T-helper 2 cell treated with Interferon-gamma antibody and Interleukin-4, amounts not matched to agents 100 ng/mL and 5 ng/mL, for 36 hours (primary cell): ENCODE measurements around the gene CFAP410. TPM values are rescaled to one million over a fixed set of nuclear protein-coding genes. Genes with fewer than 3 reads are reported as not detected.
"Not testable (repeated sequence)": the region's sequence is repeated elsewhere in the genome, so short reads cannot be mapped to it uniquely, and the experiment has no call there.

Source experiments
- intact Hi-C: fragments of 100-400 bp; cut with micrococcal nuclease; formaldehyde crosslinking; loops from one replicate; pipeline ENCODE4 v1.15.1; 2023
- total RNA-seq: library from RNA; stranded (reverse); gene quantifications from 2 replicates; pipeline ENCODE4 v1.2.3, GENCODE V29; 2022

Gene CFAP410
- total RNA-seq, 1 donor from 2014 or later, result 19.8 TPM

DNA sequence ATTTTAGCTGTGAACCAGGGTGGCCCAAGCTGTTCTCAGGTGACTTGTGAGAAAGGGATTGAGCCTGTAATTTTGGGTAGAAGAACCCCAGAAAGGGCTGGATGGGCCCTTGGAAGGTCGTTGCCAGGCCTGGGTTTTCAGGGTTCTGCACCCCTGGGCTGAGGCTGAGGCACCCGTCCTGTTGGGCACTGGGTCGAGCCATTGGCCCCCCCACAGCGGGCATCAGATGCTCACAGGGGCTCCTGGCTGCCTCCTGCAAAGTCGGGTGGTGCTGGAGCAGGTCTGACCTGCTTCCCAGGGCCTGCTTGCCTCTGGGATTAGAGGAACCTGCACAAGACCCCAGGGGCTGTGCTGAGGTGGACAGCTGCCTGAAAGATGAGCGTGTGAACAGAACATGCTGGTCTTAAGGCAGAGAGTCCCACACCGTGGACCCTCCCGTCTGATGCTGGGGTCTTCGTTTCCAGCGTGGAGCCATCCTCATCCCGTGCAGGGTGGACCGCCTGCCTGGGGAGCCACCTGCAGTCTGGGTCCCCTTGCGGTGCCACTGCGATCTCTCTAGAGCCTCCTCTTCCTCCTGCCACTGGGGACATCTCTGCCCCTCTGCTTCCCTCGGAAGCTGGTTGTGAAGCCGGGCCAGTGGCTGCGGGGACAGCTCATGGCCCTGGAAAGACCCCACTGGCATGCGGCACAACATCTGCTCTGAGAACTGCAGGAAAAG is 12.5 kb upstream of the CFAP410 start:
- intact Hi-C loops, result loop anchor here (2.0 kb wide), 1 partner anchor 35 kb away; no protein-coding TSS in a partner anchor

DNA sequence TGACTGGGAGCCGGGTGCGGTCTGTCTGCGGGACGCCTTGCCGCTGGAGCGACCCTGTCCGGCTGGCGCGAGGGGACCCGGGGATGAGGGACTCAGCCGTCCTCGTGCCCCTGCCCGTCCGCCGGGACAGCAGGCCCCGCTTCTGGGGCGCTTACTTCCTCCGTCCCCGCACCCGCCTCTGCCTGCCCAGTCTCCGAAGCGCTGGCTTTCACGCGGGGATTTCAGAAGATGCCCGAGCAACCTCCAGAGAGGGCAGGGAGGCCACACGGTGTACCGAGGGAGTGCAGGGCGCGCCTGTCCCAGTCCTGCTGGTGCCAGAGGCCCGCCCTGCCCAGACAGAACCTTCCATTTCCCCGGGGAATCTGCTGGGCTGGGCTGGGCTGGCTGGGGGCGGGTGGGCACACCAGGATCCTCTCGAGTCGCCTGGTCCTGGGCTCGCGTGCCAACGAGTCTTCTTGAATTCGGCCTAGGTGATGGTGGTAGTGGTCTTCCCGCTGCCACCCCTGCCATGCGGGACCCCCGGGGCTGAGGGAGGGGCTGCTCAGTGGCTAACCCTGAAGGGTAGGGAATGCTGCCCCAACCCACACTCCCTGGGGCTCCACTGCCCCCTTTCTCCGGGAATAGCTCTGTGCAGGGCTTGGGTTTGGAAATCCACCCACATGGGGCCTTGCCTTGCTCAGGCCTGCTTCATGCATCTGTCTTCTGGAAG is 11.7 kb upstream of the CFAP410 start:
- intact Hi-C loops, result no loop called here

DNA sequence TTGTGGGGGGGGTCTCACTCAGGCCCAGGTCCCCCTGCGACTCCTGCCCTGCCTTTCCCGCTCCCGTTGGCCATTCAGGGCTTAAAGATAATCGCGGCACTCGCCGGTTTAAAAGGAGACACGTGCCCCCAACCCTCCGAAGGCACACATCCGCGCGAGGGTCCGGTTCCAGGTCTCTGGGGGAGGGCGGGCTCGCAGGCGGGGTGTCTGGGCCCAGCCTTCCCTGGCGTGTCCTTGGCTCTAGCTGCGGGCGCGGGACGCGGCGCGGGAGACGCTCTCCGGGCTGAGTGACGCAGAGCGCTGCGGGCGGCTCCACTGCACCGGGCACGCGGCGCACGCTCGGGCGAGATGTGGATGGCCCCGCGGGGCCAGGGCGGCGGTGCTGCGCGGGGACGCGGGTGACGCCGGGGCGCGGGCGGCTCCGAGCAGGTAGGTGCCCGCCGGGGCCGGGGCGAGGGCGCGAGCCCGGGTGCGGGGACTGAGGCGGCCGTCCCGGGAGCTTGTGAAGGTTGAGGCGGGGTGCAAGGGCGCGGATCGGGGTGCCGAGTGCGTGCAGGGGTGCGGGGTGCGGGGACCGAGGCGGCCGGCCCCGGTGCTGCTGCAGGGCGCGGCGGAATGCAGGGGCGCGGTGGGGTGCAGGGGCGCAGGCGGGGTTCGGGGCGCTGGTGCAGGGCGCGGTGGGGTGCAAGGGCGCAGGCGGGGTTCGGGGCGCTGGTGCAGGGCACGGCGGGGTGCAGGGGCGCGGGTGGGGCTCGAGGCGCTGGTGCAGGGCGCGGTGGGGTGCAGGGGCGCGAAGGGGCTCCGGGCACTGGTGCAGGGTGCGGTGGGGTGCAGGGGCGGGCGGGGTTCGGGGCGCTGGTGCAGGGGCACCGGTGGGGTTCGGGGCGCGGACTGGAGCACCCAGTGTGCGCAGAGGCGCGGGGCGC is 10.9 kb upstream of the CFAP410 start:
- intact Hi-C loops, result no loop called here

DNA sequence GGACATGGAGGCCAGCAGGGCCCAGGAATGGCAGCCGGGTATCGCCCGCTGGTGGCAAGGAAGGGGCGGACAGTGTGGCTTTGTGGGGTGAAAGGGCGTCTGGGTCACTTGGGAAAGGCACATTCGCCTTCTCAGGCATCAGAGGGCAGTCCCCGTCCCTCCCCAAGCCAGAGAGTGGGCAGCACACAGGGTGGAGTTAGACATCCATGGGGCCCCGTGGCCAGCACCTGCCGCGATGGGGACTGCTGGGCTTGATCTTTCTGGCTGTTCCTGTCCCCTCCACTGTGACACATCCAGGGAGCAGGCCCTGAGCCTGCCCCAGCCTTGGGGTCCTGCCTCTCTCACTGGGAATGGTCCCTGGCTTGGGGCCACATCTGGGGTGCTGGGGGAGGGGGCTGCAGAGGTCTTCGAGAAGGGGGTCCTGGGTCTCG is 10.2 kb upstream of the CFAP410 start:
- intact Hi-C loops, result no loop called here

DNA sequence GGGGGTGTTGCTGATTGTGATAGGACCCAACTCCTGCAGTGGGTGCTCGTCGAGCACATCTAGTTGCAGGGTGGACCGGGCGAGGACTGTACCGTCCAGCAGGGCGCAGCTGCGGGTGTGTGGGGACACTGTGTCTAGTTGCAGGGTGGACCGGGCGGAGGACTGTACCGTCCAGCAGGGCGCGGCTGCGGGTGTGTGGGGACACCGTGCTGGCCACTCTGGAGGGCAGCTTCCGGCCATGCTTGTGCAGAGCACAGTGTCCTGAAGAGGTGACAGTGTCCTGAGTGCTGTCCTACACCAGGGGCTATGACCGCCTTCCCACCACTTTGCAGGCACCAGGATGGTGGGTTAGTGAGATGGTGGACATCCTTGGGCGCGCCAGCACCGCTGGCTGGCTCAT is 9.7 kb upstream of the CFAP410 start:
- intact Hi-C loops, result no loop called here

DNA sequence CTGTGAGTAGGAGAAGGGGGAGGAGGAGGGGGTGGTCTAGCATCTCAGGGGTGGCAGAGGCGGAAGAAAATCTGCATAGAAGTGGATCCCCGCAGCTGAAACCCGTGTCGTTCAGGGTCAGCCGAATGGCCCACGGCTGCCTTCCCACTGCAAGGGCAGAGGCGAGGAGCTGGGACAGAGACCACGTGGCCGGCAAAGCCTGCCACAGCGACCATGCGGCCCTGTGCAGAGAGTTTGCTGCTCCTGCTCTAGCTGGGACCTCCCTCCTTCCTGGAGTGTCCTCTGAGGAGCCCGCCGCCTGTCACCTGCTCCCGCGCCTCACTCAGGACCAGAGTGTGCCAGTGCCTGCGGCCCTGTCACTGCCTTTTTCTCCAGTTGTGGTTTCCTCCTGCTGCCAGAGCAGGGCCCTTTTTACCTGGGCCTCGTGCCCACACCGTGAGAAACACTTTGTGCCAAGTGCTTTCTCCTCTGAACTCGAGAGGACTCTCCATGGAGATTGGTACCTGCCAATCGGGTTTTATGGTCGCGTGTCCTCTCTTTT is 8.8 kb upstream of the CFAP410 start:
- intact Hi-C loops, result no loop called here

DNA sequence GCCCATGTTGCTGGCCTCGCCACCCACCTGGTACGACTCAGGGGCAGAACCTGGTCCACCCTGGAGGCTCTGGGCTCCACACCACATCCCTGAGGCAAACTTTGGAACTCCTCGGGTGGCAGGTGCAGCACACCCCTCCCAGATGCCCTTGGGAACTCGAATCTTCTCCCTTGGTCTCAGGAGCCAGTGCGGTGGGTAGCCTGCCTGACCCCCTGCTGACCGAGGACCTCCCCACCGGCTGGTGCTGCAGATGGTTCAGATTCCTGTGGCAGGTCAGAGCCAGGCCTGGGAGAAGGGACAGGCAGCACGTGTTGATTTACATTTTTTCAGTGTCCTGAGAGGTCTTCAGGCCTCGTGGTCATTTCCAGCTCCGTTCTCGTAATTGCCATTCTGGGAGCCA is 6.3 kb upstream of the CFAP410 start:
- intact Hi-C loops, result no loop called here

DNA sequence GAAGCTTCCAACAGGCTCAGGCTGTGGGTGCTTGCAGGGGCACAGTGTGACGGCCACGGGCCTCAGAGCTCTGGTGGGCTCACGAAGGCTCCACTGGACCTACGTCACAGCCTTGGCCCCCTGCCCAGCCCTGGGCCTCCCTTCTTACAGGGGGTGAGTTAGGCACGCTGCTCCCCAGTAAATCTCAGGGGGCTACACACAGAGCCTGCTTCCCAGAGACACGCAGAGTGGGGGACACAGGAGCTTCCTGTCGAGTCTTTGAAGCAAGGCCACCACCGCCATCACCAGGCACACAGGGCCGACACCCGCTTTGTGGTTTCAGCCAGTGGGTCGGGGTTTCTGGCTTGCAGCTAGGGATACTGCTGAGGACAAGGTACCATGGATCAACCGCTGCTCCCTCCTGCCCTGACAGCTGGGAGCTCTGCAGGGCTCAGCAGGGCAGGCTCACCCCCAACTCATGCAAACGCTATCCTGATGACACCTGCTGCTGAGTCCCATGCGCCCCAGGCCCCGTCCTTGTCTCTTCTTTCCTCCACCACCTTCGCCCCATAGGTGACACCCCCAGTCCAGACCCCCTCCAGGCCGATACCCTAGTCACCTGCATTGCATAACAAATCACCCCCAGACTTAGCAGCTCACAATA is 5.5 kb upstream of the CFAP410 start:
- intact Hi-C loops, result no loop called here

DNA sequence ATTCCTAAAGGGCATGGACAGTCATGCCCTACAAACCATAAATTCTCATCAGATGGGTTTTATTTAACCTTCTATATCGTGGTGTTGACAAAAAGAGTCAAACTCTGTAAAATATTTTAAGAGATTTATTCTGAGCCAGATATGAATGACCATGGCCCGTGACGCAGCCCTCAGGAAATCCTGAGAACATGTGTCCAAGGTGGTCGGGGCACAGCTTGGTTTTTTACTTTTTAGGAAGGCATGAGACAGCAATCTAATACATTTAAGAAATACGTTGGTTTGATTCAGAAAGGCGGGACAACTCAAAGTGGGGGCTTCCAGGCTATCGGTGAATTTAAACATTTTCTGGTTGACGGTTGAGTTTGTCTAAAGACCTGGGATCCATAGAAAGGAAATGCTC is 3.8 kb upstream of the CFAP410 start:
- intact Hi-C loops, result not testable (repeated sequence)

DNA sequence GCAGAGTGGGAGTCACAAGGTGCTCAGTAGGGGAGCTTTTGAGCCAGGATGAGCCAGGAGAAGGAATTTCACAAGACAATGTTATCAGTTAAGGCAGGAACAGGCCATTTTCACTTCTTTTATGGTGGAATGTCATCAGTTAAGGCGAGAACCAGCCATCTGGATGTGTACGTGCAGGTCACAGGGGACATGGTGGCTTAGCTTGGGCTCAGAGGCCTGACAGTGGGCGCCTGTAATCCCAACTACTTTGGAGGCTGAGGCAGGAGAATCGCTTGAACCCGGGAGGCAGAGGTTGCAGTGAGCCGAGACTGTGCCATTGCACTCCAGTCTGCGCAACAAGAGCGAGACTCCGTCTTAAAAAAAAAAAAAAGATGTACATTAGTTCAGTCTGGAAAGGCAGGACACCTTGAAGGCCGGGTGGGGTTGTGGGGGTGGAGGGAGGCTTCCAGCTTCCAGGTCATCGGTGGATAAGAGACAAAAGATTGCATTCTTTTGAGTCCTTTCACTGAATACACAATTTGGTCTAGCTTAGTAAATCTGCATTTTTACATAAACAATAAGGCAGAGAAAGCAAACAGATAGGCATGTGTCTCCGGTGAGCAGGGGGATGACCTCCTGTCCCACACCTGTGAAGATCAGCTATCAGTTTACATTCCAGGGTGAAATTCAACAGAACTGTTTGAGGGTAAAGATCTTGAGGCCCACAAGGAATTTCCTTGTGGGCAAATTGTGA is 2.7 kb upstream of the CFAP410 start:
- intact Hi-C loops, result not testable (repeated sequence)

DNA sequence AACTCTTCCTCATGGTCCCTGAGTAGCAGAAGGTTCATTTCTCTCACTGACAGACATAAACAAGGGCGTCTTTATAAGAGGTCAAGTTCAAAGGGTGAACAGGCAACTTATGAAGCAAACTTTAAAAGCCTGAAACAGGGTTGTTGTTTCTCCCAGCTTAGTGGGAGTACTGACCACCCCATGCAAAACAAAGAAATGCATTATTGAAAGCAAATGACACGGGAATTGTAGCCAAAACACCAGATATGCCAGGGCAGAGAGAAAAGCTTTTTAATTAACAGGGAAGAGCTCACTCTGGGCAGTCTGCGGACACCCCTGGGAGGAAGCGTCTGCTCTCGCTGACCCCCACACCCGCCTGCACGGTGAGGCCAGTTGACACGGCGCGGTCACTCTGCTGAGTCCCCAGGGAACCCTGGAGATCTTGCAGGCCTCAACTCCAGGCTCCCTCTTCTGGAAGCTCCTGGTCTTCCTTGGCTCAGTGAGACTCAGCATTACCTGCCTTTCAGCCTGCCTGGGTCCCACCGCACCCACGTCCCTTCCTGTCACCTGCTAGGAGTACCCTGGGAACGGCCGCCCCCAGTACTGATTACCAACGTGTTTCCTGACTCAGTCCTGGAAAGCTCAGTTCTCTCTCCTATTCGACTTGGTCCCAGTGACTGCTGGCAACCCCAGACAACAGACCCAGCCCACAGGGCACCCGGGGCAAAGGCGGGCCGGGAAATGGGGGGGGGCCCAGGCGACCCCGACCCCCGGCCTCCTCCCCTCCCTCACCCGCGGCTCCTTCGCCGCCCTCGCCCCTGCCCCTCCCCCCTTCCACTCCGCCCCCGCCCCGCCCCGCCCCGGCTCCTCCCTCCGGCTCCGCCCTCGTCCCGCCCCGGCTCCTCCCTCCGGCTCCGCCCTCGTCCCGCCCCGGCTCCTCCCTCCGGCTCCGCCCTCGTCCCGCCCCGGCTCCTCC is 972 bp downstream of the CFAP410 start:
- intact Hi-C loops, result loop anchor here (2.0 to 5.0 kb wide), 4 partner anchors 91 to 1304 kb away; partner anchors contain the start of genes PCBP3, SUMO3 and TRAPPC10

DNA sequence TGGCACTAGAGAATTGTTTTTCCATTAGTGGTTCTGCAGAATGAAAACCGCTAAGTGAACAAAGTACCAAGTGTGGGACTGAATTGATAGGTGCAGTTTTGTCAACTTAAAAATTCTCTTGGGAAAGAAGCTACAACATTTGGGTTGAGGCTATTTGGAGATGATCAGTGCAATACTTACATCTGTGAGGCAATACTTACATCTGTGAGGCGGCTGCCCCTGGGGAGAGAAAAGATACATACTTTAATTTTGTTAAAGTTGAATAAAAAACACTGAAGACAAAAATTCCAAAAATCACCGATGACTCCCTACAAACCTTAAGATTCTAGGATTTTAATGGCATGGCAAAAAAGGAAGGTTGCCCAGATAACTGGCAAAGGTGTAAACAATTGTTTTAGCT is 1.7 kb downstream of the CFAP410 start:
- intact Hi-C loops, result loop anchor here (5.0 kb wide), 2 partner anchors 325 to 1305 kb away; partner anchors contain the start of genes PCBP3 and TRAPPC10

DNA sequence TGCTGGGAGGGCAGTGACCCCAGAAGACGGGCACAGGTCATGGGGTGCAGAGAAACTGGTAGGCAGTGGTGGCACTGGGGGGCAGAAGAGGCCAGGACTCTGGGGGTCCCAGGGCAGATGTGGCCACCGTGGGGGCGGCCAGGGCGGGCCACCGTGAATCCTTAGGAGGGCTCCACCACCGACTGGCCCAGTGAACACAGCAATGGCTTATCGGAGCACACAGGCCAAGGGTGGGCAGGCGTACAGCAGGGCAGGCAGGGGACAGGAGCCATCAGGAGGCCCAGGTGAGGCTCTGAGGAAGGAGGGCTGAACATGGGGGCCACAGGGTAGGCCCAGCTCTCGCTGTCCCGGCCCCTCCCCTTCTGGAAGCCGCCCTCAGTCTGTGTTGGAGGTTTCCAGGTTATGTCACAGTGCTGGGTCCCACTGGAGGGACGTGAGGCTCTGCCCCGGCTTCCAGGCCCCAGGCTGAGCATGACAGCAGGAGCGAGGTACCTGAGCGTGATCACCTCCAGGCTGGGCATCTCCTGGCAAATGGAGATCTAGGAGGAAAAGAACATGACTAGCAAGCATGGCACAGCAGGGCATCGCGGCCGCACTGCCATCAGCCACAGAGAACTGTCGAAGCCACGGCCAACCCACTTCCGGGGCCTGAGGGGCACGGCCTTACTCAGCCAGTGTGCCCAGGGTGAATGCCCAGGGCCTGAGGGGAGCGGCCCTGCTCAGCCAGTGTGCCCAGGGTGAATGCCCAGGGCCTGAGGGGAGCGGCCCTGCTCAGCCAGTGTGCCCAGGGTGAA is 3.7 kb downstream of the CFAP410 start:
- intact Hi-C loops, result loop anchor here (5.0 kb wide), 2 partner anchors 323 to 1307 kb away; partner anchors contain the start of genes PCBP3 and TRAPPC10

DNA sequence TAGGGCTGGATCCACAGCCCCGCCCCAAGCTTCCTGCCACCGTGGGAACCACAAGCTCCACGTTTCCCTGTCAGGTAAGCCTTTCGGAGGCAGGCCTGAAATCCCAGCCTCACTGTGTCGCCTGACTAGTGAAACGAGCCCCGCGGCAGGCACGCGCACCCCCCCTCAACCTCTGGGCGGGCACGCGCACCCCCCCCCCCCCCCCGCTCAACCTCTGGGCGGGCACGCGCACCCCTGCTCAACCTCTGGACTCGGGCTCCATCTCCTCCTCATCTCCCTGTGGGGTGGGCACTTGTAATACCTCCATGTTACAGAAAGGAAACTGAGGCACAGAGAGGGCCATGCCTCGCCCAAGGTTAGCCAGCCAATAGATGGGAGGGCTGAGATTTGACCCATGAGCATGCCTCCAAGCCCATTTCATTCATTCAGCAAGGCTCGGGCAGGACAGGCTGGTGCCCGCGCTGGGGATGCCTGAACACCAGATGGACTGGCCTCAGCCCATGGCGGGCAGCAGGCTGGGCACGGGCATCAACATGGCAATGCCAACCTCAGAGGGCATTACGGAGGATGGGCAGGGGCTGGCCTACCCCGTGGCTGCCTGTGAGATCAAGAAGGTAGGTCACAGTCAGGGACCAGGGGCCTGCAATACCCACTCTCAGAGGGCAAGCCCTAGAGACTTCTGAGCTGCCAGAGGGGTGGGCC is 4.7 kb downstream of the CFAP410 start:
- intact Hi-C loops, result loop anchor here (5.0 kb wide), 2 partner anchors 322 to 1308 kb away; partner anchors contain the start of genes PCBP3 and TRAPPC10

DNA sequence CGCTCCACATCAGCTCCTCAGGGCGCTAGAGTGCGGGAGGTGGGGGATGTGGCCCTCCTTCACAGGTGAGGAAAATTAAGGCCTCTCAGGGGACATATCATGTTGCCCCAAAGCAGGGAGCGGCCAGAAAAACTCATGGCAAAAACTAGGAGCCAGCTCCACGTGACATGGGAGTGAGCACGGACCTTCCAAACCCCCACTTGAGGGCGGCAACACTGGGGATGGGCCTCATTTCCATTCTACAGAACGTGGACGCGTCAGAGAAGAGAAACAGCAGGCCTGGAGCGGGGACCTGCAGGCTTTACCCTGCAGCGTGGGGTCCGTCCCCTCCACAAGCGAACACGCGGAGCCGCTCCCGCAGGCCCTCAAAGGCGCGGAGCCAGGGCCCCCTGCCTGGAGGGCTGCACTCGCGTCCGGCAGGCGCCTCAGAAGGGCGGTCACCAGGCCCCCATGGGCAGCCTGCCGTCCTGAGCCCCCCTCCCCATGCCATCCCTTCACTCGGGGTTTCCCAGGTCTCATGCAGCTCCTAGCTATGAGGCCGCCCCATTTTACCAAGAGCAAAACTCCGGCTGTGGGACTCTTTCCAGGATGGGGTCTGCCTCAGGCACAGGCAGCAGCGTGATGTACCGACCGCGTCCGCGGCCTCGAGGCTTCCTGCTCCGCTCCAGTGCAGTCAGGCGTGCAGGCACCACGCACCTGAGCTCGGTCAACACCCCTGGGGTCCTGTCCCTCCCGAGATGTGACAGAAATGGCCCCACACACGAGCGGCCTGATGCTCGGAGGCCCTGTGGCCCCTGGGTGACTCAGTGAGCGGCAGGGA is 5.5 kb downstream of the CFAP410 start:
- intact Hi-C loops, result no loop called here

DNA sequence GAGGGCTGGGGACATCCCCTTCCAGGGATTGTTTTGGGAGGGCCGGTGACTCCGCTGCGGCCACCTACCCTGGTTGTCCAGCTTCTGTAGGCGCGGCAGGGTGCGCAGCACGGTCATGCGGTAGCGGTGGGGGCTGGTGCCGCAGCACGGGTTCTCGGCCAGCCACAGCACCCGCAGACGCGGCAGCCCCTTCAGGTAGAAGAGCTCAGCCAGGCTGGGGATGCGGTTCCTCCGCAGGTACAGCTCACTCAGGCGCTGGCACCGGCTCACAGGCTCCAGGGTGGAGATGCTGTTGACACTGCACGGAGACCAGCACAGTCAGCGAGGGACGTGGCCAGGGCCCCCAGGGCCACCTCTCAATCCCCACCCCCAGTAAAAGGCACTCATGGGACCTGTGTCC is 6.2 kb downstream of the CFAP410 start:
- intact Hi-C loops, result no loop called here
